ENCODE measurements around the gene IL16. TPM values are rescaled to one million over a fixed set of nuclear protein-coding genes. Genes with fewer than 3 reads are reported as not detected.

The IL16 gene
- total and polyA plus RNA-seq, 4 donors, result 1.9 to 6.9 (median 4.4) TPM

DNA sequence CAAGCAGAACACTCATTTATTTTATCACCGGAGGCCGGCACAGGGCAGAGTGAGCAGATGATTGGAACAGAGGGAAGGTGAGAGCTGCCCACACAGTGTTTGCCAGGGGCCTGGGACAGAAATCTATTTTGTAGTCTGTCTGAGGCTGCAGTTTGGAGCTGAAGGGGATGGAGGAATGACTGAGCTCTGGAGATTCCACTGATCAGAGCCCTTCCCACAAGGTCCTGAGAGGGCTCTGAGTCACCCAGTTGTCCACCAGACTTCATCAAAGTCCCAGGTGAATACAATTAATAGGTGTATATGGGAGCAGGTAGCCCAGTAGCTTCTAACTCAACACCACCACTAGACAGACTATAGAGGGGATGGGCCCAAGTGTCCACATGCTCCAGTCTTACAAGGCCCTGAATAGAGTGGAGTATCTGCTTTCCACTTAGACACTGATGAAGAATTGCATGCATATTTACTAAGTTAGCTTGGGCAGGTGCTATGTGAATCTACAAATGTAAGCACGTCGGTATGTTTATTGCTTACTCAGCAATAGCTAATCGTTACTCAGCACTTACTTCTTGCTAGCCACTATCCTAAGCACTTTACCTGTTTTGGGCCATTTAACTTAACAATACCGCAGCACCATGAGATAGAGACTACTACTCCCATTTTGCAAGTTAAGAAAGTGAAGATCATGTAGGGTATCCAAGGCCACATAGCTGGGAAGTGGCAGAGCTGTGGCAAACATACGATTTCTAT lies 130.0 kb downstream of the IL16 start:
- H3K27ac ChIP-seq (ENCODE audit: low read depth in 1 of 2, low read length in 2 of 2), result no peak overlapping the region
- H3K4me3 ChIP-seq (ENCODE audit: low read depth in 1 of 3, low read length in 3 of 3), result no peak overlapping the region
- H3K9me3 ChIP-seq (ENCODE audit: control insufficient read depth in 4 of 4, low read length in 3 of 4), result no peaks in the 10 kb centered on the region
- no peak overlapping the region for H3K9ac ChIP-seq (ENCODE audit: low read depth in 1 of 2, low read length in 2 of 2)
- peaks cover 0 to 37% (median 23%) of the 10 kb centered on the region in 4 donors for H3K4me1 ChIP-seq (ENCODE audit: control insufficient read depth in 4 of 4, insufficient read depth in 4 of 4, low read length in 3 of 4)
- H3K27me3 ChIP-seq (ENCODE audit: control insufficient read depth in 4 of 4, insufficient read depth in 4 of 4, low read length in 3 of 4), result no peaks in the 10 kb centered on the region
- peaks cover 0 to 3% (median 0%) of the 10 kb centered on the region in 4 donors for H3K36me3 ChIP-seq (ENCODE audit: control insufficient read depth in 4 of 4, insufficient read depth in 3 of 4, low read depth in 1 of 4, low read length in 3 of 4)
- TF ChIP-seq, protein P1, sequence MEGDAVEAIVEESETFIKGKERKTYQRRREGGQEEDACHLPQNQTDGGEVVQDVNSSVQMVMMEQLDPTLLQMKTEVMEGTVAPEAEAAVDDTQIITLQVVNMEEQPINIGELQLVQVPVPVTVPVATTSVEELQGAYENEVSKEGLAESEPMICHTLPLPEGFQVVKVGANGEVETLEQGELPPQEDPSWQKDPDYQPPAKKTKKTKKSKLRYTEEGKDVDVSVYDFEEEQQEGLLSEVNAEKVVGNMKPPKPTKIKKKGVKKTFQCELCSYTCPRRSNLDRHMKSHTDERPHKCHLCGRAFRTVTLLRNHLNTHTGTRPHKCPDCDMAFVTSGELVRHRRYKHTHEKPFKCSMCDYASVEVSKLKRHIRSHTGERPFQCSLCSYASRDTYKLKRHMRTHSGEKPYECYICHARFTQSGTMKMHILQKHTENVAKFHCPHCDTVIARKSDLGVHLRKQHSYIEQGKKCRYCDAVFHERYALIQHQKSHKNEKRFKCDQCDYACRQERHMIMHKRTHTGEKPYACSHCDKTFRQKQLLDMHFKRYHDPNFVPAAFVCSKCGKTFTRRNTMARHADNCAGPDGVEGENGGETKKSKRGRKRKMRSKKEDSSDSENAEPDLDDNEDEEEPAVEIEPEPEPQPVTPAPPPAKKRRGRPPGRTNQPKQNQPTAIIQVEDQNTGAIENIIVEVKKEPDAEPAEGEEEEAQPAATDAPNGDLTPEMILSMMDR (IDR thresholded peaks at IDR 0.05; ENCODE audit: low read depth, low read length, missing input control), result no peak
- TF ChIP-seq RAD21 (IDR thresholded peaks at IDR 0.05) (no peak), HNF4A (conservative IDR thresholded peaks at IDR 0.05) (no peak), SP1 (IDR thresholded peaks at IDR 0.05) (no peak), GABPA (IDR thresholded peaks at IDR 0.05 in 1 of 2, conservative IDR thresholded peaks at IDR 0.05 in 1 of 2) (no peak), JUND (IDR thresholded peaks at IDR 0.05) (no peak), NR2F2 (IDR thresholded peaks at IDR 0.05) (no peak)
- TF ChIP-seq, protein P2, sequence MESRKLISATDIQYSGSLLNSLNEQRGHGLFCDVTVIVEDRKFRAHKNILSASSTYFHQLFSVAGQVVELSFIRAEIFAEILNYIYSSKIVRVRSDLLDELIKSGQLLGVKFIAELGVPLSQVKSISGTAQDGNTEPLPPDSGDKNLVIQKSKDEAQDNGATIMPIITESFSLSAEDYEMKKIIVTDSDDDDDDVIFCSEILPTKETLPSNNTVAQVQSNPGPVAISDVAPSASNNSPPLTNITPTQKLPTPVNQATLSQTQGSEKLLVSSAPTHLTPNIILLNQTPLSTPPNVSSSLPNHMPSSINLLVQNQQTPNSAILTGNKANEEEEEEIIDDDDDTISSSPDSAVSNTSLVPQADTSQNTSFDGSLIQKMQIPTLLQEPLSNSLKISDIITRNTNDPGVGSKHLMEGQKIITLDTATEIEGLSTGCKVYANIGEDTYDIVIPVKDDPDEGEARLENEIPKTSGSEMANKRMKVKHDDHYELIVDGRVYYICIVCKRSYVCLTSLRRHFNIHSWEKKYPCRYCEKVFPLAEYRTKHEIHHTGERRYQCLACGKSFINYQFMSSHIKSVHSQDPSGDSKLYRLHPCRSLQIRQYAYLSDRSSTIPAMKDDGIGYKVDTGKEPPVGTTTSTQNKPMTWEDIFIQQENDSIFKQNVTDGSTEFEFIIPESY (IDR thresholded peaks at IDR 0.05), result no peak
- TF ChIP-seq, protein P3, sequence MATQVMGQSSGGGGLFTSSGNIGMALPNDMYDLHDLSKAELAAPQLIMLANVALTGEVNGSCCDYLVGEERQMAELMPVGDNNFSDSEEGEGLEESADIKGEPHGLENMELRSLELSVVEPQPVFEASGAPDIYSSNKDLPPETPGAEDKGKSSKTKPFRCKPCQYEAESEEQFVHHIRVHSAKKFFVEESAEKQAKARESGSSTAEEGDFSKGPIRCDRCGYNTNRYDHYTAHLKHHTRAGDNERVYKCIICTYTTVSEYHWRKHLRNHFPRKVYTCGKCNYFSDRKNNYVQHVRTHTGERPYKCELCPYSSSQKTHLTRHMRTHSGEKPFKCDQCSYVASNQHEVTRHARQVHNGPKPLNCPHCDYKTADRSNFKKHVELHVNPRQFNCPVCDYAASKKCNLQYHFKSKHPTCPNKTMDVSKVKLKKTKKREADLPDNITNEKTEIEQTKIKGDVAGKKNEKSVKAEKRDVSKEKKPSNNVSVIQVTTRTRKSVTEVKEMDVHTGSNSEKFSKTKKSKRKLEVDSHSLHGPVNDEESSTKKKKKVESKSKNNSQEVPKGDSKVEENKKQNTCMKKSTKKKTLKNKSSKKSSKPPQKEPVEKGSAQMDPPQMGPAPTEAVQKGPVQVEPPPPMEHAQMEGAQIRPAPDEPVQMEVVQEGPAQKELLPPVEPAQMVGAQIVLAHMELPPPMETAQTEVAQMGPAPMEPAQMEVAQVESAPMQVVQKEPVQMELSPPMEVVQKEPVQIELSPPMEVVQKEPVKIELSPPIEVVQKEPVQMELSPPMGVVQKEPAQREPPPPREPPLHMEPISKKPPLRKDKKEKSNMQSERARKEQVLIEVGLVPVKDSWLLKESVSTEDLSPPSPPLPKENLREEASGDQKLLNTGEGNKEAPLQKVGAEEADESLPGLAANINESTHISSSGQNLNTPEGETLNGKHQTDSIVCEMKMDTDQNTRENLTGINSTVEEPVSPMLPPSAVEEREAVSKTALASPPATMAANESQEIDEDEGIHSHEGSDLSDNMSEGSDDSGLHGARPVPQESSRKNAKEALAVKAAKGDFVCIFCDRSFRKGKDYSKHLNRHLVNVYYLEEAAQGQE (IDR thresholded peaks at IDR 0.05), result no peak
- TF ChIP-seq, protein P4, sequence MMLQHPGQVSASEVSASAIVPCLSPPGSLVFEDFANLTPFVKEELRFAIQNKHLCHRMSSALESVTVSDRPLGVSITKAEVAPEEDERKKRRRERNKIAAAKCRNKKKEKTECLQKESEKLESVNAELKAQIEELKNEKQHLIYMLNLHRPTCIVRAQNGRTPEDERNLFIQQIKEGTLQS (IDR thresholded peaks at IDR 0.05), result no peak
- no peak for DNase-seq (ENCODE audit: low spot score)
- 64% methylated on average over 7 of the region's 7 CpGs for WGBS

DNA sequence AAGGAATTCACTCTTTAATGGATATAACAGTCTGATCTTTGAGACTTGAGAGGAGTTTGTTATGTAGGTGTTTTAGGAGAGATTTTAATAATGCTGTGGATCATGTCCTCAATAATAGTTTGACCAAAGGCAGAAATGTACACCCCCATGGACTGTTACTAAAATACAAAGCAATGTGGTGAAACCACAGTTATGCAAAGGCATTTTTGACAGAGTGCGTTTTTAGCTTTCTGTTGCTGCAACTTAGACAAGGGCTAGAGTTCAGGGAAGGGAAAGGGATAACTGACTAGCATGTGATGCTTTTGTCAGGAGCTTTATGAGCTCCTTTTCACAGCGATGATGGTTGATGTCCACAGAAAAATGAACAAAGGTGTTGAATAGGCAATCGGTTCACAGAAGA lies 130.8 kb downstream of the IL16 start:
- H3K9ac ChIP-seq (ENCODE audit: low read depth in 1 of 2, low read length in 2 of 2), result no peak overlapping the region
- DNase-seq (ENCODE audit: low spot score), result no peak
- H3K27ac ChIP-seq (ENCODE audit: low read depth in 1 of 2, low read length in 2 of 2), result no peak overlapping the region
- H3K27me3 ChIP-seq (ENCODE audit: control insufficient read depth in 4 of 4, insufficient read depth in 4 of 4, low read length in 3 of 4), result no peaks in the 10 kb centered on the region
- H3K36me3 ChIP-seq (ENCODE audit: control insufficient read depth in 4 of 4, insufficient read depth in 3 of 4, low read depth in 1 of 4, low read length in 3 of 4), result no peaks in the 10 kb centered on the region
- no peaks in the 10 kb centered on the region for H3K9me3 ChIP-seq (ENCODE audit: control insufficient read depth in 4 of 4, low read length in 3 of 4)
- H3K4me1 ChIP-seq (ENCODE audit: control insufficient read depth in 4 of 4, insufficient read depth in 4 of 4, low read length in 3 of 4), result peaks cover 0 to 29% (median 15%) of the 10 kb centered on the region in 4 donors
- 74% methylated on average over 3 of the region's 3 CpGs for WGBS
- no peak for TF ChIP-seq FOXA1 (IDR thresholded peaks at IDR 0.05)
- peak in 1 of 2 donors; percentile 47 for TF ChIP-seq HNF4A (conservative IDR thresholded peaks at IDR 0.05)
- TF ChIP-seq SP1 (IDR thresholded peaks at IDR 0.05), result no peak
- no peak overlapping the region for H3K4me3 ChIP-seq (ENCODE audit: low read depth in 1 of 3, low read length in 3 of 3)

Data from liver (tissue), 9 donors.